ENCODE measurements around the gene FXYD5.

The FXYD5 gene

GRCh38 chr19:35160629-35161433 is 6.3 kb downstream of the FXYD5 start:
- no peak for DNase-seq

GRCh38 chr19:35161434-35161743 is 6.9 kb downstream of the FXYD5 start:
- no peak for DNase-seq

GRCh38 chr19:35162471-35163326 is 8.2 kb downstream of the FXYD5 start:
- DNase-seq, result no peak

- DNase-seq, result no peak
These were observed 9.9 kb downstream of the FXYD5 start for GRCh38 chr19:35164418-35164817.

- DNase-seq, result no peak
These were observed 10.9 kb downstream of the FXYD5 start for GRCh38 chr19:35165200-35166058.

- DNase-seq, result no peak
These were observed 11.8 kb downstream of the FXYD5 start for GRCh38 chr19:35166100-35167063.

GRCh38 chr19:35167251-35168119 is 12.9 kb downstream of the FXYD5 start:
- DNase-seq, result no peak

- DNase-seq, result no peak
These were observed 13.7 kb downstream of the FXYD5 start for GRCh38 chr19:35168196-35168595.

- DNase-seq, result no peak
These were observed 14.9 kb downstream of the FXYD5 start for GRCh38 chr19:35169221-35169995.

- no peak for DNase-seq
These were observed 16.0 kb downstream of the FXYD5 start for GRCh38 chr19:35170359-35171061.

GRCh38 chr19:35171730-35172129 is 17.2 kb downstream of the FXYD5 start:
- no peak for DNase-seq

GRCh38 chr19:35174226-35174625 is 19.7 kb downstream of the FXYD5 start:
- no peak for DNase-seq

GRCh38 chr19:35176181-35176570 is 21.6 kb downstream of the FXYD5 start:
- no peak for DNase-seq

- DNase-seq, result no peak
These were observed 23.1 kb downstream of the FXYD5 start for GRCh38 chr19:35177377-35178274.

GRCh38 chr19:35178701-35179100 is 24.2 kb downstream of the FXYD5 start:
- DNase-seq, result no peak

GRCh38 chr19:35179830-35180229 is 25.3 kb downstream of the FXYD5 start:
- DNase-seq, result no peak

- DNase-seq, result no peak
These were observed 26.9 kb downstream of the FXYD5 start for GRCh38 chr19:35181387-35181786.

- DNase-seq, result no peak
These were observed 29.7 kb downstream of the FXYD5 start for GRCh38 chr19:35184267-35184666.

GRCh38 chr19:35184884-35185283 is 30.3 kb downstream of the FXYD5 start:
- no peak for DNase-seq

Measured in NCI-H146 (cell line).